Activated T-cell treated with anti-CD3 and anti-CD28 coated beads for 1 hour (primary cell): Measurements from ENCODE around the gene PTDSS2.
"Not testable (repeated sequence)": the region's sequence is repeated elsewhere in the genome, so short reads cannot be mapped to it uniquely, and the experiment has no call there.

Experiments
- DNase-seq: peaks from one replicate; pipeline ENCODE4 v3.0.0-alpha.2; 2020; ENCODE audit warnings: low read depth

Gene PTDSS2

DNA sequence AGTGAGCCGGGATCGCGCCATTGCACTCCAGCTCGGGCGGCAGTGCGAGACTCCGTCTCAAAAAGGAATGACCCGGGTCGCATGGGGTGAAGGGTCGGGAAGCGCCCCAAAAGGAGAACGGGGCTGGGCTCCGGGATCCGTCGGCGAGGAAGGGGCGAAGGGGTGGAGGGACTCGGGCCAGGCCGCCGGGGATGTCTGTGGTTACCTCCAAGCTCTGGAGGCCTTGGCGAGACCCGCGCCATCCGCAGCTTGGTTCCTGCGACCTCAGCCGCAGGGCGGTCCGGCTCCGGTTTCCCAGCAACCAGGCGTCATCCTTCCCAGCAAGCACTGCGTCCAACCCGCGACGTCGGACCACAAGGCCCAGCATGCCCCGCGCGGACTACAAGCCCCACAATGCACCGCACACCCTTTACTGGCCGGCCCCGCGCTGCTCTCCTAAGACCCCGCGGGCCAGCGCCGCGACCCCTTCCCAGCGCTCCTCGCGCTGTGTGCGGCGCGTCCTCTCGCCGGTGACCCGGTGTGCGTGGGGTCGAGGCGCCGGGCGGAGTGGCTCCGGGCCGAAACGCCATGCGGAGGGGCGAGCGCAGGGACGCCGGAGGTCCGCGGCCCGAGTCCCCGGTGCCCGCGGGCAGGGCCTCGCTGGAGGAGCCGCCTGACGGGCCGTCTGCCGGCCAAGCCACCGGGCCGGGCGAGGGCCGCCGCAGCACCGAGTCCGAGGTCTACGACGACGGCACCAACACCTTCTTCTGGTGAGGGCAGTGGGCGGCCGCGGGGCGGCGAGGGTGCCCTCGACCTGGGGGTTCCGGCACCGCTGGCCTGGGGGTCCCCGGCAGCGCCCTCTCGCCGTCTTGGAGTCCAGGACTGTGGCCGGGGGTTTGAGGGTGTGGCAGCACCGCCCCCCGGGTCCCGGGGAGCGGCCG is at the start of gene PTDSS2:
Gene PTDSS2 (plus strand): TSS at position 391 of the 920 bp plus-strand sequence. CDS start 177 bp downstream, at position 568.
- DNase-seq = peak; percentile 90

DNA sequence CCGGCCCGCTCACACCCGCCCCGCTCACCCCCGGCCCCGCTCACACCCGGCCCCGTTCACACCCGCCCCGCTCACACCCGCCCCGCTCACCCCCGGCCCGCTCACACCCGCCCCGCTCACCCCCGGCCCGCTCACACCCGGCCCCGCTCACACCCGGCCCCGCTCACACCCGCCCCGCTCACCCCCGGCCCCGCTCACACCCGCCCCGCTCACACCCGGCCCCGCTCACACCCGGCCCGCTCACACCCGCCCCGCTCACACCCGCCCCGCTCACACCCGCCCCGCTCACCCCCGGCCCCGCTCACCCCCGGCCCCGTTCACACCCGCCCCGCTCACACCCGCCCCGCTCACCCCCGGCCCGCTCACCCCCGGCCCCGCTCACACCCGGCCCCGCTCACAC is 48.9 kb upstream of the PTDSS2 start:
- not testable (repeated sequence) for DNase-seq

DNA sequence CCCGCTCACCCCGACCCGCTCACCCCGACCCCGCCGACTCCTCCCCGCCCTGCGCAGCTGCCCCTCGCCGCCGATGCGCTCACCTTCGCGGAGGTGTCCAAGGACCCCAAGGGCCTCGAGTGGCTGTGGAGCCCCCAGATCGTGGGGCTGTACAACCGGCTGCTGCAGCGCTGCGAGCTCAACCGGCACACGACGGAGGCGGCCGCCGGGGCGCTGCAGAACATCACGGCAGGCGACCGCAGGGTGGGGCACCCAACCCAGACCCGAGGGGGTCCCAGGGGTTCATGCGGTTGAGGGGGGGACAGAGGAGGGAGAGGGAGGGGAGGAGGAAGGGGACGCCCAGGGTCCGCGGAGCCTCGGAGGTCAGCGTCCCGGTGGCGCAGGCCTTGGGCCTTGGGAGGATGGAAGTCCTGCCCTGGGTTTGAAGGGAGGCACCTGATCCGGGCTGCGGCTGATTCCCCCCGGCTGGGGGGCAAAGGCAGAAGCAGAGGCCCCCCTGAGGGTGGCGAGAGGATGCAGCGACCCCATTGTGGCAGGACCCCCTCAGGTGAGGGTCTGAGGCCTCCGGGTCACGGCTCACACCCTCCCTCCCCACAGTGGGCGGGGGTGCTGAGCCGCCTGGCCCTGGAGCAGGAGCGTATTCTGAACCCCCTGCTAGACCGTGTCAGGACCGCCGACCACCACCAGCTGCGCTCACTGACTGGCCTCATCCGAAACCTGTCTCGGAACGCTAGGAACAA is 46.9 kb upstream of the PTDSS2 start:
- no peak for DNase-seq

DNA sequence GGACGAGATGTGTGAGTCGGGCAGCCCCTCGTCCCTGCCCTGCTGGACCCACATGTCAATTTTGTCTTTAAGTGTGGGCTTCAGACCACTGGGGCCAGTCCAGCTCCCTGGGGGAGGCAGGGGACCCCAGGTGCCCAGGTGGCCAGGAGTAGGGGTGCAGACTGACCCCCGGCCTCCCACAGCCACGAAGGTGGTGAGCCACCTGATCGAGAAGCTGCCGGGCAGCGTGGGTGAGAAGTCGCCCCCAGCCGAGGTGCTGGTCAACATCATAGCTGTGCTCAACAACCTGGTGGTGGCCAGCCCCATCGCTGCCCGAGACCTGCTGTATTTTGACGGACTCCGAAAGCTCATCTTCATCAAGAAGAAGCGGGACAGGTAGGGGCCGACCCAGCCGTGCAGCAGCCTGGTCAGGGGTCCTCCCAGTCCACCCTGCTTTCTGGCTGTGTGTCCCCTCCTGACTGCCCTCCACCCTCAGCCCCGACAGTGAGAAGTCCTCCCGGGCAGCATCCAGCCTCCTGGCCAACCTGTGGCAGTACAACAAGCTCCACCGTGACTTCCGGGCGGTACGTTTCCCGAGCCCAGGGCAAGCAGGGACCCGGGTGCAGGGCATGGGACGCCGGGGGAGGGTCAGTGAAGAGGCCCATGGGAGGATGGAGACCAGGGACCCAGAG is 46.2 kb upstream of the PTDSS2 start:
- no peak for DNase-seq

DNA sequence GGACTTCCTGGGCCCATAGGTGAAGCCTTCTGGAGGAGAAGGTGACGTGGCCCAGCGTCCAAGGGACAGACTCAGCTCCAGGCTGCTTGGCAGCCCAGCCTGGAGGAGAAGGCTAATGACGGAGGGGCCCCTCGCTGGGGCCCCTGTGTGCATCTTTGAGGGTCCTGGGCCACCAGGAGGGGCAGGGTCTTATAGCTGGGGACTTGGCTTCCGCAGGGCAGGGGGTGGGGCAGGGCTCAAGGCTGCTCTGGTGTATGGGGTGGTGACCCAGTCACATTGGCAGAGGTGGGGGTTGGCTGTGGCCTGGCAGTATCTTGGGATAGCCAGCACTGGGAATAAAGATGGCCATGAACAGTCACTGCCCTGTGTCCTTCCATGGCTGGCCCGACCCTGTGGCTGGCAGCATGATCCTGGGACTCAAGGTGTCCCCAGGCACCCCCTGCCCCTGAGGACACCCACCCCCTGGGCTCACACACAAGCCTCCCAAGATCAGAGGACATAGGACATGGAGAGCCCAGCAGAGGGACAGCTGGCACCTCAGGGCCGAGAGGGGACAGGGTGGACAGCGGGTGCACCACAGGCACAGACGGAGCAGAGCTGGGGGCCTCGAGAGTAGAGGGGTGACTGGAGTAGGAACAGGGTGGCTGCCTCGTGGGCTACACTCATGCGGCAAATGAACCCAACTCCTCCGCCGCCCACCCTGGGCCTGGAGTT is 45.4 kb upstream of the PTDSS2 start:
- DNase-seq = no peak

DNA sequence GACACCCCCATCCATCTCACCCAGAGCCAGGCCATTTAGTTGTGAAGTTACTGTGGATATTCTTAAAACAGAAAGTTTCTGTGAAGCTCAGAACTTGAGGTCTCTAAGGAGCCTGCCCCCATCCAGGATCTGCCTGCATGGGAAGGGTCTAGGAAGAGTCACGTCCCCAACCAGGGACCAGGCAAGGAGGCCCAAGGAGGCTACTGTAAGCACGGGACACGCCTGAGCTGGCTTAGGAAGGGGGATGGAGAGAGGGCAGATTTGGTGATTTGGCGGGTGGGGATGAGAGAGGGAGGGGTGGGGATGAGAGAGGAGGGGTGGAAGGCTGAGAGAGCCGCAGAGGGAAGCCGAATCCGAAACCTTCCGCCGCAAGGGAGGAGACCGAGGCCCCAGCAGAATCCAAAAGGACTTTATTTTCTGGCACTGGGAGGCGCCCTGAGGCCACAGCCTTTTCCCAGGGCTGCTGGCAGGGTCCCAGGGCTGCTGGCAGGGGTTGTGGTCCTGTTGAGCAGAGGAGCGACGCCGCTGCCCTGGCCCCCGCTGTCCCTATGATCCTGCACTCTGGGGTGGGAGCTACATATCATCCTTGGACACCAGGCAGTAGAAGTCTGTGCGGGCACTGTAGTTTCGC is 44.6 kb upstream of the PTDSS2 start:
- DNase-seq = no peak

DNA sequence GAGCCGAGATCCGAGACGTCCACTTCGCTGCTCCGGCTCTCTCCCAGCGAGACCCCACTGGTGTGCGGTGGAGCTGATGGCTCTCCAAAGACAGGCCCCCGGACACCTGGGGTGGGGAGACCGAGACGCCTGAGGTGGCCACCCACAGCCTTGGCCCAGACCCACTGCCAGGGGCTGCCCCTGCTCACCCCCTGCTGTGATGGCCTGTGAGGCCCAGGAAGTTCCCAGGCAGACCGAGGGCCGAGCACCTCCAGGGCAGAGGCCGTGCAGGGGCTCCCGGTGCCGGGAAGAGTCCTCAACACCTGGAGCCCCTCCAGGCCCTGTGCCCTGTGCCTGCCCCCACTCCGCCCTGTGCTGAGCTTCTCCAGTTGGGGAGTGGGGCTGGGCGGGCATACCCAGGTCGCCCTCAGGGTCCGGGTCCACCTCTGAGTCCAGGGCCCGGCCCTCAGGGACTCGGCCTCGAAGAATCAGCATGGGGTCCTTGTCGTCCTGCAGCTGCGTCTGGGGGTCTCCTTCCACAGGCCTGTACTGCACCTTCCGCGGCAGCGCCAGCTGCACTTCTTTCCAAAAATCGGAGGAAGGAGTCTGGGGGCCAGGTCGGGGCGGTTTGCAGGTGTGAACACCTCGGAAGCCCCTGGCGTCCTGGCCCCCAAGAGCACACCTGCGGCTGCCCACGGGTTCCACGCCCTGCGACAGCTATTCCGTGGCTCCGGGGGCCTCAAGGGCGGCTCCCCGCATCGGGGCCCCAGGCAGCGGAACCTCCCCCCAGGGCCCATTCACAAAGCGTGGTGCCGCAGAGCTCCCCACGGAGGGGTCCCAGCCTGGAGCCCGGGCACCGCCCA is 43.9 kb upstream of the PTDSS2 start:
- DNase-seq = no peak

DNA sequence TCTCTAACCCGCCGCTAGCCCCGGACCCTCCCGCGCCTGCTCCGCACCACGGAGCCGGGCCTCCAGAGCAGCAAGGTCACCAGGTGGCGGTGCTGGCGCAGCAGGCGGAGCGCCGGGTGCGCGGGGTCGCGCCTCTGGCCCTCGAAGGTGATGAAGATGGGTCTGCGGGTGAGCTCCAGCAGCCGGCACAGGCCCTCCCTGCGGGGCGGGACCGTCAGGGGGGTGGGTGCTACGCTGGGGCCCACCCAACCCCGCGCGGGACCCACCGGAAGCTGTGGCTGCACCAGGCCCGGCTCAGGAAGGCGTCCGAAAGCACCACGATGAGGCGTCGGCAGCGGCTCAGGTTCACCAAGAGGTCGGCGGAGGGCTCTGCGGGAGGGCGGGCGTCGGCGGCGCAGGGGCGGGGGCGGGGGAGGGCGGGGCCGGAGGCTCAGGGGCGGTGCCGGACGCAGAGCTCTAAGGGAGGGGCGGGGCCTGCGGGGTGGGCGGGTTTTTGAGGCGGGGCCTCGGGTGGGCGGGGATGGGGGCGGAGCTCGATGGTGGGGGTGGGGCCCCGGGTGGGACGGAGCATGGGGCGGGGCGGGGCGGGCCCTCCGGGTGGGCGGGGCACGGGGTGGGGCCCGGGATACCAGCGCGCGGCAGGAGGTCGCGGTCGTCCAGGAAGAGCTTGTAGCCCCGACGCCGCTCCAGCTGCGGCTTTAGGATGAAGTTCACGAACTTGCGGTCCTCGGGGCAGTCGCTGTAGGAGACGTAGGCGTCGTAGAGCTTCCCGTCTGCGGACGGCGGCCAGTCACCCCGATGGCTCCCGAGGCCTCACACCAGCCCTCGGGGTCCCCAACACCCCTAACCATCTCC is 43.1 kb upstream of the PTDSS2 start:
- peak; percentile 83 for DNase-seq

GRCh38 chr11:407651-408123 is 42.4 kb upstream of the PTDSS2 start:
- DNase-seq = no peak

DNA sequence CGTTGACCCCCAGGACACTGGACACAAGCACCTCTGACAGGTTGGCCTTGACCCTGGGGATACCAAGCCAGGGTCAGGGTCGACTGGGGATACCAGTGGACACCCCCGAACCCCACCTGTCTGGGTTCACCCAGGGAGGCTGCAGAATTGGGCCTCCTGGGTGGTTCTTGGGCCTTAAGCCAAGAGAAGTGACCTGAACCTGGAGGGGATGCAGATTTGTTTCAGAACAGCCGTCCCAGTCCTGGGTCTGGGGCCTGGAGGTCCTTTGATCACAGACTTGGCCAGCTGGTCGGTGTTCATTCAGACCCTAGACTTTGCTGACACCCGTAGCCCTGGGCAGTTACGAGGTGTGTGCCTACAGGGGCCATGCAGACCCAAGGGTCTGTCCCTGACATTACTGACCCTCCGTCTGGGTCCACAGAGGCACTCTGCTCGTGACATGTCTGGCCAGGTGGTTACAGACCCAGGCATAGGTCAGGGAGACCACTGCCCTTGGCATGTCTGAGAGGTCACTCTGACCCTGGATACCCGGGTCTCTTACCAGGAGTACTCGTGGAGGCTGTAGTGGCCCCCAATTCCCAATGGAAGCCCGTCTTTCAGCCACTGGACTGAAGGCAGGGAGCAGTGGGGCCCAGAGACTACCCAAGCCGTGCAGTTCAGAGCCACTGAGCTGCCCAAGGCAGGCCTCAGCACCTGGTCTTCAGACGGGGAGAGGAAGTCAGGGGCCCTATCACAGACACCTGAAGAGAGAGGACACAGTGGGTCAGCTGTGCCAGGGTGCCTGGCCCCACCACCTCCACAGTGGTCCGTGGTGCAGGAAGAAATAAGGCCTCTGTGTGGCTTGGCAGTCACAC is 41.7 kb upstream of the PTDSS2 start:
- no peak for DNase-seq

- no peak for DNase-seq
Measured at GRCh38 chr11:409008-409599, 41.0 kb upstream of the PTDSS2 start.

GRCh38 chr11:409600-410483 is 40.2 kb upstream of the PTDSS2 start:
- DNase-seq = no peak

GRCh38 chr11:410711-411110 is 39.4 kb upstream of the PTDSS2 start:
- not testable (repeated sequence) for DNase-seq

DNA sequence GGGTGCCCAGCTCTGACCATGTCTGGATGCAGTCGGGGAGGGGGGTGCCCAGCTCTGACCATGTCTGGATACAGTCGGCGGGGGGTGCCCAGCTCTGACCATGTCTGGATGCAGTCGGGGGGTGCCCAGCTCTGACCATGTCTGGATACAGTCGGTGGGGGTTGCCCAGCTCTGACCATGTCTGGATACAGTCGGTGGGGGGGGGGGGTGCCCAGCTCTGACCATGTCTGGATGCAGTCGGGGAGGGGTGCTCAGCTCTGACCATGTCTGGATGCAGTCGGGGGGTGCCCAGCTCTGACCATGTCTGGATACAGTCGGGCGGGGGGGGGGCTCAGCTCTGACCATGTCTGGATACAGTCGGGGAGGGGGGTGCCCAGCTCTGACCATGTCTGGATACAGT is 38.6 kb upstream of the PTDSS2 start:
- not testable (repeated sequence) for DNase-seq

GRCh38 chr11:412641-413119 is 37.4 kb upstream of the PTDSS2 start:
- DNase-seq = no peak

GRCh38 chr11:413120-414081 is 36.7 kb upstream of the PTDSS2 start:
- no peak for DNase-seq
